GM23338 (cell line): ENCODE results near the gene FAM200C. TPM values are rescaled to one million over a fixed set of nuclear protein-coding genes. Genes with fewer than 3 reads are reported as not detected.

Source experiments
- ATAC-seq: fragments of 200-7000 bp; cut with Tn5 transposase; 3 replicates; pipeline ENCODE4 v1.9.1; 2020
- DNase-seq: peaks from one replicate; pipeline ENCODE4 v3.0.0-alpha.2; 2015; ENCODE audit warnings: low spot score
- H2AFZ ChIP-seq: fragments of 200-600 bp; sonication (generic); 2 replicates; pipeline ENCODE4 v1.8.0; 2016; ENCODE audit warnings: antibody characterized with exemption, mild to moderate bottlenecking, moderate library complexity
- H3F3A ChIP-seq: fragments of 200-600 bp; sonication (generic); replicated peaks from 2 replicates; pipeline ENCODE4 v1.8.0; 2017; ENCODE audit warnings: antibody characterized with exemption, mixed run types, low read depth
- H3K27ac ChIP-seq: fragments of 200-600 bp; sonication (generic); 2 replicates; pipeline ENCODE4 v1.6.1; 2016; ENCODE audit warnings: low read depth
- H3K27me3 ChIP-seq: fragments of 200-600 bp; sonication (generic); 2 replicates; pipeline ENCODE4 v1.8.0; 2016; ENCODE audit warnings: mild to moderate bottlenecking, mixed run types, moderate library complexity; ENCODE audit not compliant: insufficient read depth
- H3K36me3 ChIP-seq: fragments of 200-600 bp; sonication (generic); 2 replicates; pipeline ENCODE4 v1.8.0; 2016; ENCODE audit warnings: mild to moderate bottlenecking; ENCODE audit not compliant: insufficient read depth
- H3K4me1 ChIP-seq: fragments of 200-600 bp; sonication (generic); 2 replicates; pipeline ENCODE4 v1.8.0; 2016; ENCODE audit warnings: mild to moderate bottlenecking, moderate library complexity; ENCODE audit not compliant: insufficient read depth
- H3K4me2 ChIP-seq: fragments of 200-600 bp; sonication (generic); 2 replicates; pipeline ENCODE4 v1.7.1; 2017; ENCODE audit warnings: mixed run types
- H3K4me3 ChIP-seq: fragments of 200-600 bp; sonication (generic); 2 replicates; pipeline ENCODE4 v1.6.1; 2016; ENCODE audit warnings: mixed run types
- H3K79me2 ChIP-seq: fragments of 200-600 bp; sonication (generic); replicated peaks from 2 replicates; pipeline ENCODE4 v1.8.0; 2017; ENCODE audit warnings: mild to moderate bottlenecking; ENCODE audit not compliant: insufficient read depth
- H3K9me2 ChIP-seq: fragments of 200-600 bp; sonication (generic); 2 replicates; pipeline ENCODE4 v1.8.0; 2017; ENCODE audit not compliant: insufficient read depth
- H4K20me1 ChIP-seq: fragments of 200-600 bp; sonication (generic); replicated peaks from 2 replicates; pipeline ENCODE4 v1.8.0; 2017; ENCODE audit warnings: mild to moderate bottlenecking; ENCODE audit not compliant: insufficient read depth
- H3K27ac Mint-ChIP-seq: 2 replicates; pipeline ENCODE4 v1.8.0; 2020; ENCODE audit warnings: inconsistent platforms, mild to moderate bottlenecking, moderate library complexity, mixed read lengths
- H3K27me3 Mint-ChIP-seq: 3 replicates; pipeline ENCODE4 v1.8.0; 2022; ENCODE audit warnings: low read depth, mild to moderate bottlenecking, moderate library complexity, mixed read lengths, inconsistent platforms; ENCODE audit not compliant: insufficient read depth, poor library complexity
- H3K36me3 Mint-ChIP-seq: 3 replicates; pipeline ENCODE4 v1.8.0; 2021; ENCODE audit warnings: low read depth, mild to moderate bottlenecking, inconsistent platforms, moderate library complexity, mixed read lengths
- H3K4me1 Mint-ChIP-seq: 3 replicates; pipeline ENCODE4 v1.8.0; 2020; ENCODE audit warnings: mild to moderate bottlenecking, inconsistent platforms, mixed read lengths
- H3K4me3 Mint-ChIP-seq: 3 replicates; pipeline ENCODE4 v1.8.0; 2021; ENCODE audit warnings: moderate library complexity, mild to moderate bottlenecking, inconsistent platforms, mixed read lengths
- H3K9me3 Mint-ChIP-seq: 3 replicates; pipeline ENCODE4 v1.8.0; 2020; ENCODE audit warnings: moderate library complexity, mild to moderate bottlenecking, inconsistent platforms, mixed read lengths
- CTCF ChIP-seq, 2 experiments: fragments of 200-600 bp in 1 of 2; sonication (generic) in 1 of 2; conservative IDR thresholded peaks; 2 replicates each; pipeline versions ENCODE4 v1.5.1 to v1.6.1; 2016 to 2017; ENCODE audit warnings: antibody characterized with exemption in 2 of 2, low read depth in 2 of 2, mild to moderate bottlenecking in 2 of 2, moderate library complexity in 1 of 2
- ETS1 ChIP-seq: IDR thresholded peaks from 2 replicates; pipeline ENCODE4 v1.6.1; 2016; ENCODE audit warnings: antibody characterized with exemption
- EZH2phosphoT487 ChIP-seq: fragments of 200-600 bp; sonication (generic); IDR thresholded peaks from one replicate; pipeline ENCODE4 v1.8.1; 2018; ENCODE audit warnings: antibody characterized with exemption; ENCODE audit not compliant: unreplicated experiment
- JUNB ChIP-seq: IDR thresholded peaks from one replicate; pipeline ENCODE4 v1.6.1; 2016; ENCODE audit warnings: antibody characterized with exemption; ENCODE audit not compliant: unreplicated experiment
- ZNF114 ChIP-seq: fragments of 250-450 bp; sonication (Bioruptor Pico); IDR thresholded peaks from 2 replicates; pipeline ENCODE4 v1.5.0; 2020; ENCODE audit warnings: mild to moderate bottlenecking, moderate library complexity
- ZNF331 ChIP-seq: fragments of 250-450 bp; sonication (Bioruptor Pico); IDR thresholded peaks from 2 replicates; pipeline ENCODE4 v1.5.0; 2020; ENCODE audit warnings: low read depth, mild to moderate bottlenecking, moderate library complexity
- polyA plus RNA-seq: library from polyadenylated mRNA; unstranded; fragments of >200 nt; fragmentation: Nextera tagmentation; extraction: Ambion mirVana; gene quantifications from 2 replicates; pipeline ENCODE4 v1.2.1, GENCODE V29; 2016
- total RNA-seq: library from RNA; depleted of rRNA; stranded (reverse); fragments of >200 nt; shearing (Covaris generic); gene quantifications from 2 replicates; pipeline ENCODE4 v1.2.3, GENCODE V29; 2014; rRNA removed
- TF ChIP-seq, protein P1 (sequence below): IDR thresholded peaks from one replicate; pipeline ENCODE4 v1.6.1; 2018; ENCODE audit warnings: antibody characterized with exemption; ENCODE audit not compliant: unreplicated experiment

The FAM200C gene
- total and polyA plus RNA-seq, 2 experiments from 2014 or later: 4.6 to 6.9 TPM

DNA sequence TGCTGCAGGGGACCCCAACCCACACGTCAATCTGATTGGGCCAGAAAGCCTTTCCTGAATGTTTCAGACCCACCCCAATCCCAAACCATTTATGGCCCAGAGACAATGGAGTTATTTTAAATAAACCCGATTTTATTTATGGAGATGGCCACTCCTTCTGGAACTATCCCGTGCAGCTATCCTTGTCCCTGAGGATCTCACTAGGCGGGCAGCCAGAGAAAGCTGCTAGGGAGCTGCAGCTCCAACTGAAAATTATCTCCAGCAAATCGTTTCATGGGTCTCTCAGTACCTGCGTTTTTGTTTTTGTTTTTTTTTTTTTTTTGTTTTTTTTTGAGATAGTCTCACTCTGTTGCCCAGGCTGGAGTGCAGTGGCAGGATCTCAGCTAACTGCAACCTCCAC is 52.4 kb downstream of the FAM200C start:
- peaks cover 4% of the 10 kb centered on the region for H3K27me3 Mint-ChIP-seq
- ATAC-seq: no peak

More for the DNA sequence above, 52.4 kb downstream of the FAM200C start:
- Mint-ChIP-seq H3K27ac (no peak overlapping the region), H3K4me3 (no peak overlapping the region), H3K4me1 (peaks cover 7% of the 10 kb centered on the region), H3K9me3 (no peaks in the 10 kb centered on the region), H3K36me3 (no peaks in the 10 kb centered on the region)
- no peaks in the 10 kb centered on the region for H3K9me2 ChIP-seq
- no peak for DNase-seq
- no peaks in the 10 kb centered on the region for H4K20me1 ChIP-seq
- no peak overlapping the region for H3K27ac ChIP-seq
- no peaks in the 10 kb centered on the region for H3K27me3 ChIP-seq
- H3K4me1 ChIP-seq: no peaks in the 10 kb centered on the region
- no peak overlapping the region for H3K4me2 ChIP-seq
- TF ChIP-seq ETS1 (no peak), ZNF331 (no peak), EZH2phosphoT487 (no peak), ZNF114 (CRISPR knock-in tag) (no peak), JUNB (no peak), CTCF (conservative IDR thresholded peaks at IDR 0.05; ENCODE audit: low read depth in 2 of 2) (no peak)
- TF ChIP-seq, protein P1, sequence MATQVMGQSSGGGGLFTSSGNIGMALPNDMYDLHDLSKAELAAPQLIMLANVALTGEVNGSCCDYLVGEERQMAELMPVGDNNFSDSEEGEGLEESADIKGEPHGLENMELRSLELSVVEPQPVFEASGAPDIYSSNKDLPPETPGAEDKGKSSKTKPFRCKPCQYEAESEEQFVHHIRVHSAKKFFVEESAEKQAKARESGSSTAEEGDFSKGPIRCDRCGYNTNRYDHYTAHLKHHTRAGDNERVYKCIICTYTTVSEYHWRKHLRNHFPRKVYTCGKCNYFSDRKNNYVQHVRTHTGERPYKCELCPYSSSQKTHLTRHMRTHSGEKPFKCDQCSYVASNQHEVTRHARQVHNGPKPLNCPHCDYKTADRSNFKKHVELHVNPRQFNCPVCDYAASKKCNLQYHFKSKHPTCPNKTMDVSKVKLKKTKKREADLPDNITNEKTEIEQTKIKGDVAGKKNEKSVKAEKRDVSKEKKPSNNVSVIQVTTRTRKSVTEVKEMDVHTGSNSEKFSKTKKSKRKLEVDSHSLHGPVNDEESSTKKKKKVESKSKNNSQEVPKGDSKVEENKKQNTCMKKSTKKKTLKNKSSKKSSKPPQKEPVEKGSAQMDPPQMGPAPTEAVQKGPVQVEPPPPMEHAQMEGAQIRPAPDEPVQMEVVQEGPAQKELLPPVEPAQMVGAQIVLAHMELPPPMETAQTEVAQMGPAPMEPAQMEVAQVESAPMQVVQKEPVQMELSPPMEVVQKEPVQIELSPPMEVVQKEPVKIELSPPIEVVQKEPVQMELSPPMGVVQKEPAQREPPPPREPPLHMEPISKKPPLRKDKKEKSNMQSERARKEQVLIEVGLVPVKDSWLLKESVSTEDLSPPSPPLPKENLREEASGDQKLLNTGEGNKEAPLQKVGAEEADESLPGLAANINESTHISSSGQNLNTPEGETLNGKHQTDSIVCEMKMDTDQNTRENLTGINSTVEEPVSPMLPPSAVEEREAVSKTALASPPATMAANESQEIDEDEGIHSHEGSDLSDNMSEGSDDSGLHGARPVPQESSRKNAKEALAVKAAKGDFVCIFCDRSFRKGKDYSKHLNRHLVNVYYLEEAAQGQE: no peak
- no peaks in the 10 kb centered on the region for H3F3A ChIP-seq
- H3K4me3 ChIP-seq: no peak overlapping the region
- no peaks in the 10 kb centered on the region for H3K79me2 ChIP-seq
- H3K36me3 ChIP-seq: no peaks in the 10 kb centered on the region
- no peak overlapping the region for H2AFZ ChIP-seq

Other genes with a start within 250 kb of the FAM200C start
- gene FABP6, start 170.5 kb downstream of the FAM200C start, total RNA-seq: 1.7 and 2.2 TPM in 2 replicates
- 7.5 and 9.7 TPM in 2 replicates for gene FABP6, start 170.5 kb downstream of the FAM200C start, polyA plus RNA-seq
- gene CCNJL, start 87.5 kb downstream of the FAM200C start, total RNA-seq: 22.1 and 29.2 TPM in 2 replicates
- 27.0 and 28.4 TPM in 2 replicates for gene CCNJL, start 87.5 kb downstream of the FAM200C start, polyA plus RNA-seq
- 0.27 and 0.56 TPM in 2 replicates for gene C1QTNF2, start 29.4 kb downstream of the FAM200C start, total RNA-seq
- 0.61 and 0.92 TPM in 2 replicates for gene C1QTNF2, start 29.4 kb downstream of the FAM200C start, polyA plus RNA-seq
- 27.0 and 33.2 TPM in 2 replicates for gene SLU7, start 19.0 kb upstream of the FAM200C start, total RNA-seq
- gene SLU7, start 19.0 kb upstream of the FAM200C start, polyA plus RNA-seq: 31.1 and 47.5 TPM in 2 replicates
- gene PTTG1, start 21.8 kb upstream of the FAM200C start, total RNA-seq: 229 and 394 TPM in 2 replicates
- gene PTTG1, start 21.8 kb upstream of the FAM200C start, polyA plus RNA-seq: 579 and 620 TPM in 2 replicates